NT2/D1 (cell line): ENCODE results near the gene CAMSAP3.
A peak's percentile ranks its signal among the peaks of the same experiment; 100 is the strongest.

Experiments used
- DNase-seq: peaks from one replicate; pipeline ENCODE4 v3.0.0-alpha.2; 2011; ENCODE audit warnings: low read depth, low spot score
- H3K27me3 ChIP-seq: 2 replicates; pipeline ENCODE4 v1.6.0; 2011; ENCODE audit warnings: mild to moderate bottlenecking; ENCODE audit not compliant: insufficient read length, insufficient read depth
- H3K36me3 ChIP-seq: 2 replicates; pipeline ENCODE4 v1.6.1; 2011; ENCODE audit warnings: mild to moderate bottlenecking, low read length, mixed read lengths; ENCODE audit not compliant: insufficient read depth, insufficient read length
- H3K4me1 ChIP-seq: 2 replicates; pipeline ENCODE4 v1.5.1; 2011; ENCODE audit not compliant: insufficient read depth, insufficient read length
- H3K4me3 ChIP-seq: 2 replicates; pipeline ENCODE4 v1.5.1; 2011; ENCODE audit warnings: low read depth; ENCODE audit not compliant: insufficient read length
- H3K9ac ChIP-seq: 2 replicates; pipeline ENCODE4 v1.6.0; 2011; ENCODE audit warnings: low read depth; ENCODE audit not compliant: insufficient read length
- H3K9me3 ChIP-seq: 2 replicates; pipeline ENCODE4 v1.5.1; 2011; ENCODE audit warnings: mild to moderate bottlenecking, low read length; ENCODE audit not compliant: insufficient read depth
- SUZ12 ChIP-seq: IDR thresholded peaks from 2 replicates; pipeline ENCODE4 v1.6.1; 2011; ENCODE audit not compliant: insufficient read length, insufficient read depth; ENCODE audit errors: extremely low read depth
- YY1 ChIP-seq: IDR thresholded peaks from 2 replicates; pipeline ENCODE4 v1.6.1; 2011; ENCODE audit not compliant: insufficient read length, insufficient read depth
- ZNF274 ChIP-seq: IDR thresholded peaks from 2 replicates; pipeline ENCODE4 v1.6.1; 2011; ENCODE audit warnings: mild to moderate bottlenecking, low read depth, low read length

CAMSAP3 gene

DNA sequence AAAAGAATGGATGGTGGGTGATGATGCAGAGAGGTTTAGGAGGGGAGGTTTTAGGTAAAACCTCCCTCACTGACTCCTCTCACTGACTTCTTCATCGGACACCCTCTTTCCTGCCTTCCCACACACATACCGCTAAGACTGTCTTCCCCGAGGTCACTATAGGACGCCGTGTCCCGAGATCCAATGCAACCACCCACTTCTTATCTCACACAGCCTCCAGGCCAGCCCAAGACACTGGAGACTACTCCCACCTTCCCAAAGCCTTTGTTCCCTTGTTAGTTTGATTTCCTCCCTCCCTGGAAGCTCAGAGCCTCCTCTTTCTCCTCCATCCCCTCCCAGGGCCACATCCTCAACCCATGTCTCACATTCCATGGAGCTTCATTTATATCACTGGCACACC is 16.5 kb upstream of the CAMSAP3 start:
- Histone ChIP-seq H3K4me3 (no peak overlapping the region), H3K9me3 (no peaks in the 10 kb centered on the region), H3K4me1 (peaks cover 4% of the 10 kb centered on the region), H3K36me3 (no peaks in the 10 kb centered on the region), H3K9ac (no peak overlapping the region), H3K27me3 (peaks cover 6% of the 10 kb centered on the region)
- TF ChIP-seq YY1 (no peak), SUZ12 (no peak), ZNF274 (no peak)
- DNase-seq, result no peak

- H3K4me3 ChIP-seq, result no peak overlapping the region
- peak overlapping the region; percentile 32 for H3K9ac ChIP-seq
- TF ChIP-seq YY1 (no peak), ZNF274 (no peak), SUZ12 (no peak)
- no peaks in the 10 kb centered on the region for H3K27me3 ChIP-seq
- no peaks in the 10 kb centered on the region for H3K36me3 ChIP-seq
- H3K9me3 ChIP-seq, result no peaks in the 10 kb centered on the region
- peaks cover 4% of the 10 kb centered on the region for H3K4me1 ChIP-seq
- DNase-seq, result no peak
Observed at GRCh38 chr19:7582446-7582845, 13.2 kb upstream of the CAMSAP3 start.

- peaks cover 2% of the 10 kb centered on the region for H3K27me3 ChIP-seq
Observed at GRCh38 chr19:7589822-7590221, 5.8 kb upstream of the CAMSAP3 start.

DNA sequence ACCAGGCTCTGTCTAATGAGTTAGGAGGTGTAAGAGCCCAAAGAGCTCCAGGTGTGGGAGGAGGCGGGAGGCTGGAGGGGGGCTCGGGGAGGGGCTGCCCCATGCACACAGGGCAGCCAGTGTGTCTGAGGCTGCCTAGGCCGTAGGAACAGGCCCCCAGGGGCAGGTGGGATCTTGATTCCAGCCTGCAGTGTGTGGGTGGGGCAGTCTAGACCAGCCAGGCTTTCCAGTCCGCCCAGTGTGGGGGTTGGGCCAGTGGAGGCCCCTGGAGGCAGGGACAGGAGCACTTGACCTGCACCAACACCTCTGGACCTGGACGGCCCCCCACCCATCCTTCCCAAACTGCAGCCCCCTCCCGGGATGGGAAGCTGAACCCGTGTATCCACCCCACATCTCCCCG is 5.4 kb upstream of the CAMSAP3 start:
- Histone ChIP-seq H3K36me3 (no peaks in the 10 kb centered on the region), H3K9me3 (no peaks in the 10 kb centered on the region), H3K27me3 (peaks cover 5% of the 10 kb centered on the region), H3K9ac (no peak overlapping the region), H3K4me3 (no peak overlapping the region), H3K4me1 (peaks cover 6% of the 10 kb centered on the region)
- DNase-seq, result no peak
- TF ChIP-seq SUZ12 (no peak), YY1 (no peak), ZNF274 (no peak)

More at GRCh38 chr19:7589822-7590221, 5.8 kb upstream of the CAMSAP3 start:
- Histone ChIP-seq H3K36me3 (no peaks in the 10 kb centered on the region), H3K9ac (no peak overlapping the region), H3K9me3 (no peaks in the 10 kb centered on the region), H3K4me1 (peaks cover 6% of the 10 kb centered on the region), H3K4me3 (no peak overlapping the region)
- no peak for TF ChIP-seq ZNF274
- no peak for TF ChIP-seq SUZ12
- no peak for TF ChIP-seq YY1
- no peak for DNase-seq

DNA sequence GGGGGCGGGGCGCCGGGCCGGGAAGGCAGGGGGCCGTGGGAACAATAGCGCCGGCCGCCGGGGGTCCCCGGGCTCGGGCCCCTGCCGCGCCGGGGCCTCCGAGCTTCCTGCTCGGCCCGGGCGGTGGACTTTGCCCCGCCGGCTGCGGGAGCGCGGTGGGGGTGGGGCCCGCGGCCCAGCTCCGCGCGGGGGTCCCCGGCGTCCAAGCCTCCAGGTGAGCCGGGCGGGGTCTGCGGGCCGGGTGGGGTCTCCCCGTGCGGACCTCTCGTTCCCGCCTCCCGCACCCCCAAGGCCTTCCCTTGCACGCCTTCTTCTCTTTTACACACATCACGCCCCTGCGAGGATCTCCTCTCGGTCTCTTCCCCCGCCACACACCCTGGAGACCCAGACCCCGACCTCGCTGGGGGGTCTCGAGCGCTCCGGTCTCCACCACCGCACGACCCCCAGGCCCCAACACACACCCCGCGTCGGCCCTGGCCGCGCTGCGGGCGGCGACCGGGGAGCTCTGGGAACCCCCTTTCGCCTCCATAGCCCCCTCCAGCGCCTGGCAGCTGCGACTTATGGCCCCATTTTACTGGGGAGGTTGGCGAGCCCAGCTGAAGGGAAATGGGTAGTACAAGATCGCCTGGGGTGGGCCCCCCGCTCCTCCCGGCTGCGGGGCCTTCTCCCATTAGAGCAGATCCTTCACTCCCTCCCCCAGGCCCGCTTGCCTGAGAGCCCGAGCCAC is 711 bp downstream of the CAMSAP3 start:
- Histone ChIP-seq H3K9me3 (no peaks in the 10 kb centered on the region), H3K9ac (peak overlapping the region; percentile 80), H3K4me3 (peak overlapping the region; percentile 61), H3K27me3 (peaks cover 20% of the 10 kb centered on the region), H3K4me1 (peaks cover 12% of the 10 kb centered on the region), H3K36me3 (no peaks in the 10 kb centered on the region)
- DNase-seq, result no peak
- TF ChIP-seq SUZ12, result no peak
- TF ChIP-seq ZNF274, result no peak
- TF ChIP-seq YY1, result no peak

- peaks cover 12% of the 10 kb centered on the region for H3K4me1 ChIP-seq
- DNase-seq, result no peak
- no peaks in the 10 kb centered on the region for H3K9me3 ChIP-seq
- H3K27me3 ChIP-seq, result peaks cover 20% of the 10 kb centered on the region
- no peak overlapping the region for H3K9ac ChIP-seq
- H3K36me3 ChIP-seq, result no peaks in the 10 kb centered on the region
- TF ChIP-seq ZNF274 (no peak), SUZ12 (no peak), YY1 (no peak)
- H3K4me3 ChIP-seq, result no peak overlapping the region
Observed at GRCh38 chr19:7597689-7598088, 2.0 kb downstream of the CAMSAP3 start.

DNA sequence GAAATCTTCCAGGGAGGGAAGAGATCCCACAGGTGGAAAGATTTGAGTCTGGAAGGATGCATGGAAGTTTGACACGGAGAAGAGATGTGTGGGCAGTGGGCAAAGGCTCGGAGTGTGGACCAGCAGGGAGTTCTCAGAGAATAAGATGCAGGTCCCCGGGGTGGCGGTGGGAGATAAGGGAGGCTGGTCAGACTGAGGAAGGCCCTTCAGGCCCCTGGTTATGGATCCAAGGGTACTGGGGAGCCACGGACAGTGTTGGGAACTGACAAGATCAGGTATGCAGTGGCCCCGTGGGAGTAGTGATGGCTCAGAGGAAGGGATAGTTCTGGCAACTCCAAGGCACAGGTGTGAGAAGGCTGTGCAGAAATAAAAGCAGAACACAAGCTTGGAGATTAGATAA is 2.5 kb downstream of the CAMSAP3 start:
- H3K9me3 ChIP-seq, result no peaks in the 10 kb centered on the region
- peaks cover 12% of the 10 kb centered on the region for H3K4me1 ChIP-seq
- H3K27me3 ChIP-seq, result peaks cover 20% of the 10 kb centered on the region
- no peak for DNase-seq
- no peaks in the 10 kb centered on the region for H3K36me3 ChIP-seq
- H3K4me3 ChIP-seq, result no peak overlapping the region
- H3K9ac ChIP-seq, result no peak overlapping the region
- TF ChIP-seq YY1, result no peak

DNA sequence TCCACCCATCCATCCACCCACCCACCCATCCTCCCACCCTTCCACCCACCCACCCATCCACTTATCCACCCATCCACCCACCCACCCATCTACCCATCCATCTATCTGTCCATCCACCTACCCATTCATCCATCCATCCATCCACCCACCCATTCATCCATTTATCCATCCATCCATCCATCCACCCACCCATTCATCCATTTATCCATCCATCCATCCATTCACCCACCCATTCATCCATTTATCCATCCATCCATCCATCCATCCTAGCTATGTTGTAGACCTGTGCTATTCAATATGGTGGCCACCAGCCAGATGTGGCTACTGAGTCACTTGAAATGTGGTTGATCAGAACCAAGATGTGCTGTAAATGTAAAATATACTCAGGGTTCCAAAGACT is 5.1 kb downstream of the CAMSAP3 start:
- H3K4me3 ChIP-seq, result no peak overlapping the region
- no peak for DNase-seq
- H3K9ac ChIP-seq, result no peak overlapping the region
- H3K9me3 ChIP-seq, result no peaks in the 10 kb centered on the region
- H3K36me3 ChIP-seq, result no peaks in the 10 kb centered on the region
- peaks cover 12% of the 10 kb centered on the region for H3K27me3 ChIP-seq
- no peak for TF ChIP-seq YY1
- no peak for TF ChIP-seq SUZ12
- no peak for TF ChIP-seq ZNF274
- H3K4me1 ChIP-seq, result peaks cover 16% of the 10 kb centered on the region
